Endothelial cell (in vitro differentiated cells): ENCODE measurements around the gene NLGN2. TPM values are rescaled to one million over a fixed set of nuclear protein-coding genes. Genes with fewer than 3 reads are reported as not detected.

Source experiments
- DNase-seq: peaks from one replicate; pipeline ENCODE4 v3.0.0; 2021; ENCODE audit warnings: low spot score
- H3K27ac Mint-ChIP-seq: one replicate; pipeline ENCODE4 v1.8.0; 2021; ENCODE audit warnings: mixed read lengths, inconsistent platforms; ENCODE audit not compliant: unreplicated experiment
- H3K27me3 Mint-ChIP-seq: one replicate; pipeline ENCODE4 v1.8.0; 2021; ENCODE audit warnings: mild to moderate bottlenecking, moderate library complexity, mixed read lengths, inconsistent platforms; ENCODE audit not compliant: unreplicated experiment
- H3K36me3 Mint-ChIP-seq: one replicate; pipeline ENCODE4 v1.8.0; 2021; ENCODE audit warnings: mild to moderate bottlenecking, low read depth, mixed read lengths, inconsistent platforms; ENCODE audit not compliant: unreplicated experiment
- H3K4me1 Mint-ChIP-seq: one replicate; pipeline ENCODE4 v1.8.0; 2021; ENCODE audit warnings: mild to moderate bottlenecking, mixed read lengths, inconsistent platforms; ENCODE audit not compliant: unreplicated experiment
- H3K4me3 Mint-ChIP-seq: one replicate; pipeline ENCODE4 v1.8.0; 2021; ENCODE audit warnings: mild to moderate bottlenecking, mixed read lengths, inconsistent platforms; ENCODE audit not compliant: unreplicated experiment
- H3K9me3 Mint-ChIP-seq: one replicate; pipeline ENCODE4 v1.8.0; 2021; ENCODE audit warnings: mixed read lengths, inconsistent platforms; ENCODE audit not compliant: unreplicated experiment
- CTCF ChIP-seq: fragments of 200-600 bp; sonication (generic); IDR thresholded peaks from one replicate; pipeline ENCODE4 v1.5.0; 2021; ENCODE audit warnings: antibody characterized with exemption; ENCODE audit not compliant: unreplicated experiment
- total RNA-seq: library from RNA; stranded (reverse); fragmentation: NEBNext Ultra II Directional; extraction: Animal tissue kit (Norgen Biotek cat#: 25700); gene quantifications from one replicate; pipeline ENCODE4 v1.2.1, GENCODE V29; 2021; ENCODE audit not compliant: unreplicated experiment

The NLGN2 gene
- total RNA-seq, 1 donor from 2014 or later, result 54.8 TPM

GRCh38 chr17:7436556-7437368, 29.1 kb downstream of the NLGN2 start:
- peak; percentile 87 for DNase-seq
- Mint-ChIP-seq H3K27me3 (peaks cover 21% of the 10 kb centered on the region), H3K4me3 (peak overlapping the region; percentile 90), H3K36me3 (no peaks in the 10 kb centered on the region), H3K4me1 (peaks cover 30% of the 10 kb centered on the region), H3K9me3 (no peaks in the 10 kb centered on the region), H3K27ac (peak overlapping the region; percentile 30)
- TF ChIP-seq CTCF, result peak; percentile 37

GRCh38 chr17:7437369-7437863, 29.8 kb downstream of the NLGN2 start:
- DNase-seq, result no peak
- Mint-ChIP-seq H3K36me3 (no peaks in the 10 kb centered on the region), H3K9me3 (no peaks in the 10 kb centered on the region), H3K27me3 (peaks cover 24% of the 10 kb centered on the region), H3K4me3 (peak overlapping the region; percentile 89), H3K27ac (peak overlapping the region; percentile 26), H3K4me1 (peaks cover 35% of the 10 kb centered on the region)
- TF ChIP-seq CTCF, result no peak

- DNase-seq, result peak; percentile 68
- Mint-ChIP-seq H3K4me1 (peaks cover 36% of the 10 kb centered on the region), H3K36me3 (no peaks in the 10 kb centered on the region), H3K9me3 (no peaks in the 10 kb centered on the region), H3K4me3 (peak overlapping the region; percentile 89), H3K27me3 (peaks cover 26% of the 10 kb centered on the region), H3K27ac (peak overlapping the region; percentile 55)
- no peak for TF ChIP-seq CTCF
These were observed 30.4 kb downstream of the NLGN2 start for GRCh38 chr17:7437950-7438614.

GRCh38 chr17:7438656-7439460, 31.2 kb downstream of the NLGN2 start:
- DNase-seq, result no peak
- Mint-ChIP-seq H3K36me3 (no peaks in the 10 kb centered on the region), H3K27ac (peak overlapping the region; percentile 55), H3K9me3 (no peaks in the 10 kb centered on the region), H3K4me1 (peaks cover 38% of the 10 kb centered on the region), H3K4me3 (peak overlapping the region; percentile 86), H3K27me3 (peaks cover 28% of the 10 kb centered on the region)
- no peak for TF ChIP-seq CTCF
